Ishikawa (cell line): ENCODE measurements around the gene GCG.

Source experiments
- TCF12 ChIP-seq: IDR thresholded peaks from 2 replicates; pipeline ENCODE4 v1.6.1; 2012; ENCODE audit warnings: low read depth
- USF1 ChIP-seq: IDR thresholded peaks from 2 replicates; pipeline ENCODE4 v1.6.1; 2012
- YY1 ChIP-seq: IDR thresholded peaks from 2 replicates; pipeline ENCODE4 v1.6.1; 2012; ENCODE audit warnings: low read depth

DNA sequence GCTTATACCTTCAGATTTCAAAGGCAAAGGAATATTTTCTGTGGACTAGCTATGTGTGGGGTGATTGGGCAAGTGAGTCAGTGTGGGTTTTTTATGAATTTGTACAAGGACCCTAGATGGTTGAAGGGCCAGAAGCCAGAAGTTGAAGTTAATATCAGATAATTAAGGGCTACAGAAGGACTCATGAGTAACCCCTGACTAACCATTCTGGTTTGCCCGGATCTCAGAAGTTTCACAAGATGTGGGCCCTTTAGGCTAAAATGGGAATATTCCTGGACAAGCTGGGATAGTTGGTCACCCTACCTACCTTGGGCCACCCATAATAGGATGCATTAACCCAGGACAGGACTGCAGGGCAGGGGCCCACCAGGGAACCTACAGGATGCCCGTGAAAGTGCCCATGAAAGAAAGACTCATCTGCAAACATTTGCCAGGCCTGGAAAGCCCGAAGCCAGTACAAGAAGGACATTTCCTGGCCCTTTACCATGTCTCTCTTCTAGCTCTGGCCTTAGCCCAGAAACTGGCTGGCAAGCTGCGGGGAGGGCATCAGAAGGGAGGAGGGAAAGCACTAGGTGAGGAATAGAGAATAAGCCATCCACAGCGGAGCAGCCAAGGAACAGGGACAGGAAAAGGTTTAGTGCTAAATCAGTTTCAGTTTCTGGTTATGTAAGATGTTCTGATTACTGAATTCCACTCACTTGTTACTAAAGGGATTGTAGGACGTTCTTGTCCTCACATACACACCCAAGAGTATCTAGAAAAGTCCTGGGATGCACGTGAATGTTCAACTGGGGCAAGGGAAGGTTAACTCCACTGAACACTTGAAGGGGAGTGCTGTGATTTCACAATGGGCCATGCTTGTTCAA, 33.6 kb downstream of the GCG start:
- TF ChIP-seq YY1: no peak
- no peak for TF ChIP-seq TCF12
- no peak for TF ChIP-seq USF1
